Activated CD8-positive, alpha-beta memory T cell treated with anti-CD3 and anti-CD28 coated beads, Interleukin-2, amount 50 U/mL, for 1 hour (primary cell): Measurements from ENCODE around the gene DFFB.

Source experiments
- DNase-seq: peaks from one replicate; pipeline ENCODE4 v3.0.0-alpha.2; 2020; ENCODE audit errors: extremely low read depth

DFFB gene

DNA sequence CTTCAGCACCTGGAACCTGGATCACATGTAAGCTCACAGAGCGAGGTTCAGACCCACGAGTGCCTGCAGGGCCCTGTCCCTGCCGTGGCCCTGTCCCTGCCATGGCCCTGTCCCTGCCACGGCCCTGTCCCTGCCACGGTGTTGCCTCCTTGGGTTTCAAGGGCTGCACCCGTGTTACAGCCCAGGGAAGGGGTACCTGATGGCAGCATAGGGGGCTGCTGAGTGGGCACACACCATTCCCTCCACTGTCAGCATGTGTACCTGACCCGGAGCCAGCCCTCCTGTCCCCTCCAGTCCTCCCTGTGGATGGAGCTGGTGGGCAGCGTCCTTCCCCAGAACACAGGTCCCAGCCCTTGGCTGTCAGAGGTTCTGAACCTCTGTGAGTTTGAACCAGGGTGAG lies 15.3 kb downstream of the DFFB start:
- no peak for DNase-seq

DNA sequence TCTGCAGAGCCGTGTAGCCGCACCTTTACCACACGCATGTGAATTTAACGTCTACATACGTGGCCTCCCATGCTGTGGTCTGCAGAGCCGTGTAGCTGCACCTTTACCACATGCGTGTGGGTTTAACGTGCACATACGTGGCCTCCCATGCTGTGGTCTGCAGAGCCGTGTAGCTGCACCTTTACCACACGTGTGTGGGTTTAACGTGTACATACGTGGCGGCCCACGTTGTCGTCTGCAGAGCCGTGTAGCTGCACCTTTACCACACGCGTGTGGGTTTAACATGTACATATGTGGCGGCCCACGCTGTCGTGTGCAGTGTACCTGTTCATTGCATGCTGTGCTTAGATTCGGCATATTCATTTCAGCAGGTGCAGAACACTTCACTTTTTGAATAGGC lies 17.5 kb downstream of the DFFB start:
- DNase-seq: no peak

DNA sequence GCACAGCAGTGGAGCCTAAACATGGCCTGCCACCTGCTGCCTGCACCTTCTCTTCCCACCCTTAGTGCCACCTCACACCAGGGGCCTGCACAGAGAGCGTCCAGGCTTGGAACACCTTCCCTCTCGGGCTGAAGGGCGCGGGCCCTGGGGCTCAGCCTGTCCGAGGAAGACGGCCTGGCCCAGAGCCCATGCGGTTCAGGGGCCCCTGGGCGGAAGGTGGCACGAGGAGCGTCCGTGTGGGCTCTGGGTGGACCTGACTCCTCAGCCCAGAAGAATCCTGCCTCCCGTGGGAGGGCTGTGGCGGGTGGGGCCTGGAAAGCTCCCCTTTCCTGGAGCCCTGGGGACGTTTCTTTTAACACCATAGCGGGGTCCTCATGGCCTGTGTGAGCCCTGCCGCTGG lies 19.4 kb downstream of the DFFB start:
- no peak for DNase-seq

GRCh38 chr1:3879099-3879498 lies 21.8 kb downstream of the DFFB start:
- DNase-seq: no peak

DNA sequence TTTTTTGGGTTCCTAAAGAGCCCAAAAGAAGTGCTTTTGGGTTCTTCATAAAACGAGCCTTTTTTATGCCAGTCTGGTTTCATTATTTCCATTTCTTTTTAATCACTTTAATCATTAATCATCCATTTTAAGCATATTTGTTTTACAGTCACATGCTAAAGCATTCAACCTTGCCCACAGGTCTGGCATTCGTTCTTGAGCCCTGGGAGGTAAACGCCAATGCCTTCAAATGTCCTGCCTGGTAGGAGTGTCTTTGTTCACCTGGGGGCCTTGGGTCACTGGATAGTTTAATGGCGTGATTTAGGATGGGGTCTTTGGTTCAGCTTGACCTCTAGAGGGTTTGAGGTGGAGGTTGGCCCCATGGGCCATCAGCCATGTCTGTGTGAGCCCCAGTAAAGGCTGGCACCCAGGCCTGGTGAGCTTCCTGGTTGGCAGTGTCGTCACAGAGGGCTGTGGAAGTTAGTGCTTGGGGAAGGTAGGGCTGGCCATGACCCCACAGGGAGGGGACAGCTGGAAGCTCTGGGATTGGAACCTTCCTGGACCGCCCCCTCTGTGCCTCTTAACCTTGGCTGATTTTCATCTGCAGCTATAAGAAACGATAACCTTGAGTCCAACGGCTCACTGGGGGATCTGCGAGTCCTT lies 22.6 kb downstream of the DFFB start:
- DNase-seq: no peak

- no peak for DNase-seq
Observed at GRCh38 chr1:3880429-3881192, 23.3 kb downstream of the DFFB start.

GRCh38 chr1:3881193-3881480 lies 23.9 kb downstream of the DFFB start:
- DNase-seq: no peak

DNA sequence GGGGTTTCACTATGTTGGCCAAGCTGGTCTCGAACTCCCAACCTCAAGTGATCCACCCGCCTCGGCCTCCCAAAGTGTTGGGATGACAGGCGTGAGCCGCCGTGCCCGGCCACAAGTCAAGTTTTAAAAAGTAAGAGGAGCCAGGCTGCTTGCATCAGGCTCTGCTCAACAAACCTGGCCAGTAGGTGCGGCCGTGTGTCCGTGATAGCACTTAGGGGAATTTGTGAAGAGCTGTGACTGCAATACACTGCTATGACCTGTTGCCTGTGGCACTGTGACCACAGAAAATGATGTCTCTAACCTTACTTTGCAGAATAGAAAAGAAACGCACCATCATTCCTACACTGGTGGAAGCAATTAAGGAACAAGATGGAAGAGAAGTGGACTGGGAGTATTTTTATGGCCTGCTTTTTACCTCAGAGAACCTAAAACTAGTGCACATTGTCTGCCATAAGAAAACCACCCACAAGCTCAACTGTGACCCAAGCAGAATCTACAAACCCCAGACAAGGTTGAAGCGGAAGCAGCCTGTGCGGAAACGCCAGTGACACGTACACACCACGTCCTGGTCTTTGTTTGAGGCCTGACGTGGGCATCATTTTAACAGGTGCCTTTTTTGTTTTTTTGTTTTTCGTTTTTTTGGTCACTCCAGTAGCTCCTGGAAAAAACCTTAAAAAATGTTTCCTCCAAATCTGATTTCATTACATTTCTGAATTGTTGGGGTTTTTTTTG lies 26.1 kb downstream of the DFFB start:
- DNase-seq: no peak

DNA sequence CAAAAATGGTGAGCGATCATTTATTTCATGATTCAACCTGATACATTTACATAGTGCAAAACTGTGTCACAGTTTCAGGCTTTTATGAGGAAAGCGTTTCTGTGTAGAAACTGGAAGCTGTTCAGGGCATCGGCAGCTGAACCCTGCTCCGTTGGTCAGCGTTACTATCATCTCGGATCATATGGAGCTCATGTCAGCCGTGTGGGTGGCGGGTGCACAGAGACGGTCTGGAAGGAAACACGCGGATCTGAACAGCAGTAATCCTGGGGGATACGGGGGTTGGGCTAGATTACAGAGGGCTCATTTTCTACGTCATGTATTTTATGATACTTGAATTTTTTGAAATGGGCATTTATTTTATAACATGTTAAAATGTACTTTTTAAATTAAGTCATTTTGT lies 27.7 kb downstream of the DFFB start:
- no peak for DNase-seq

DNA sequence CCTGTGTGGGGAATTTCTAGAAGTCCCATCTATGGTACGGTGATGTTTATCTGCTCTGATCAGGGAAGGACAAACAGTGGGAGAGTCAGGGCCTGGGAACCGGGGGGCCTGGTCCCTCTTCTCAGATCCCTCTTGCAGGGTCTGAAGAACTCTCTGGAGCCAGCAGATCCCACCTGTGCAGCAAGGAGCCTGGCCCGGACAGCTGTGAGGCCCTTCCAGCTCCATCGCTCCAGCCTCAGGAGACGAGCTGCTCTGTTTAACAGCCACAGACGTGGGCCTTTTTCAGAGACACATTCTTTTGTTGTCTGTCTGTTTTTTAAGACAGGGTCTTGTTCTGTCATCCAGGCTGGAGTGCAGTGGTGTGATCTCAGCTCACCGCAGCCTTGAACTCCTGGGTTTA lies 28.3 kb downstream of the DFFB start:
- DNase-seq: no peak

GRCh38 chr1:3886106-3886670 lies 28.9 kb downstream of the DFFB start:
- DNase-seq: no peak

- DNase-seq: no peak
Observed at GRCh38 chr1:3886691-3887090, 29.4 kb downstream of the DFFB start.

DNA sequence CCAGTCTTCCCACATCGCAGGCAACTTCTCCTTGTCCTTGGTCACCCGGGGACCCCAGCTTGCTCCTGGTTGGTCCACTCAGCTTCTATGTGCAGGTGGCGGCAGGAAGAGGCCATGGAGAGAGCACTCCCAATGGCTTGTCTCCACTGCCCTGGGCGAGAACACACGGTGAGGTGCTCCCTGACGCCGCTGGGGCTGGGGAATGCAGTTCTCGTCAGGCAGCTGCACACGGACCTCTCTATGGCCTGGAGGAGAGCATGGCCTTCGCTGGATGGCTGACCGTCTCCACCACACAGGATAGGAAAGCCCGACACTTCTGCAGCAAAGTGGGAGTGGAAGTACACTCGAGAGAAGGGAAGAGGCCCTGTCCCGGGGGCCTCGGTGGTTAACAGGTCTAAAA lies 31.0 kb downstream of the DFFB start:
- DNase-seq: no peak

- DNase-seq: no peak
Observed at GRCh38 chr1:3889936-3890335, 32.7 kb downstream of the DFFB start.

GRCh38 chr1:3890389-3891328 lies 33.4 kb downstream of the DFFB start:
- no peak for DNase-seq

- no peak for DNase-seq
Observed at GRCh38 chr1:3891329-3891865, 34.1 kb downstream of the DFFB start.

DNA sequence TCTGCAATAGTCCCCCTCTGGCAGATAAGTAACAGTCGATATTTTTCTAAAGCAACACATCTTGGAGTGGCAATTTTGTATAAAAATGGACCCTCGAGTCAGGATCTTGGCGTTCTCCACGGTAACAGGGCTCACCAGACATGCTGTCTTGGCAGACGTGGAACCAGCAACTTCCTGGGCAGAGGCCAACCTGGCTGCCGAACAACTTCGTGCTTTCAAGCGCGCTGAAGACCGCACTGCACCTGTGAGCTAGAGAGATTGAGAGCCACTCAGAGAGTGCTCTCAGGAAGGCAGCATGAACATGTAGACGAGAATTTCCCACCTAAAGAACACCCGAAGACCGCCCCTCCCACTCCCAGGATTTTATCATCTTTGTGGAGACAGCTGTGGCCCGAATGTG lies 35.5 kb downstream of the DFFB start:
- no peak for DNase-seq

DNA sequence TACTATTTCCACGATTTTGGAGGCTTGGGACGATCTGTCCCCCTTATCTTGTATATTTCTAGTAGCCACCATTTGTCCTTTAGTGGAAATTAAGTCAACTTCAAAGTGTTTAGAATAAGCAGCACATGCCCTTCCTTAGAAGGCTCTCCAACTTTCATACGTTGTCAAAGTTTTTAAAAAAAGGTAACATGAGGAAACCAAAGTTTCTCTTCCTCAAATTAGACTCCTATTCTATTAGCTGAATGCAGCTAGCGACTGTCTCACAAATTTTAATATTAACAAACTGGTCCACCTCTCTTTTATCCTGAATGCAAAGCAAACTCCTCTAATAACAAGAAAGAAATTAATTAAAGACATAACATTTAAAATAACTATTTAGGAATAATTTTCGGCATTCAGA lies 35.9 kb downstream of the DFFB start:
- DNase-seq: no peak

DNA sequence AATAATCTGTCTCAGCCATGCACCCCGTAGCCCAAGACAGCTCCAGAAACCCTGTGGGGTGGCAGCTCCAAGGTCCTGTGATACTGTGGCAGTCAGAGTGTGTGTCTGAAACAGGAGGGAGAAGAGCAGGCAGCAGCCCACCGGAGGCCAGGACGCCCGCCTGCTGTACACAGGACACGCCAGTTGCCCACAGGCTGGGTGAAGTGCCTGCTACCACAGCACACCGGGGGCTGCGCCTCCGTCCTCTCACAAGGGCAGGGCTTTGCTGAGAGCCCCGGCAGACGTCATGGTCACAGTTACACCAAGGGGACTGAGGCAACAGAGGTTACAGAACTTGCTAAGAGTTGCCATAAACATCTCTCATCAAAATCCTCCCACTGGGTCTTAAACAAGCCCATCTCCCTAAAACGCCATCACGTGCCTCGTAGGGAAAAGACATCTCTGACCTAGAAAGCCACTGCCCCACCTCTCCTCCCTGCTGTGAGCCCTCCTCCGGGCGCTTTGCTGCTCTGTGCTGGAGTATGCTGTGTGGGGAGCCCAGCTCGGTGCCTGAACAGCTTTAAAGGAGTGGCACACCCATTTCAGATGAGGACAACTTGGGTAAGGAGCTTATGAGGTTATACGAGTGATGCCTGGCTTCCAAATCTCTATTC lies 37.5 kb downstream of the DFFB start:
- no peak for DNase-seq

GRCh38 chr1:3895279-3895950 lies 38.1 kb downstream of the DFFB start:
- DNase-seq: no peak
